ENCODE measurements around the gene SDHB.

SDHB gene

DNA sequence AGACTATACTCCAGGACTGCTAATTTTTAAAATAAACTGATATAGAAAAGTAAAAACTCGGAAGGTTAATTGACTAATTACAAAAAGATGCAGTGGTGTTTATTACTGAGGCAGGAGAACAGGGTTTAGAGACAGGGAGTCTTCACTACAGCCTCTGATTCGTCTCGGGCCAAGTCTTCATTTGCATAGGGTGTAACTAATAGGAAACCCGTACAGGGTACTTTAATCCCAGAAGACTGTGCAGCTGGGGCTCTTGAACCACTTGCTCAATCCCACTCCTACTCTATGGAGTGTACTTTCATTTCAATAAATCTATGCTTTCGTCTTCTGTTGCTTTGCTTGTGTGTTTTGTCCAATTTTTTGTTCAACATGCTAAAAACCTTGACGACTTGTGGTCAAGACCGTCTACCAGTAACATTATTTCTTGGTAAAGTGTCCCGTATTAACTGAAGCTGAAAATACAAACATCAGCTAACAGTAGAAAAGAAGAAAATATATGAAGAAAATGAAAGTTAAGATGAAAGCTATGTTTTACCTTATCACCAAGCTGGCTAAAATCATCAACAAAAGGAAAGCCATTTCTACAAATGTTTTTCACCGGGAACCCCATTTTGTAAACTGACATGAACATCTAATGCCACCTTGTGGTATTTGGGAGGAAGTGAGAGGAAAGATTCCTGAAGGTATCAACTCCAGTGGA lies 8.0 kb downstream of the SDHB start:
- DNase-seq (ENCODE audit: low spot score), result peak; percentile 60

DNA sequence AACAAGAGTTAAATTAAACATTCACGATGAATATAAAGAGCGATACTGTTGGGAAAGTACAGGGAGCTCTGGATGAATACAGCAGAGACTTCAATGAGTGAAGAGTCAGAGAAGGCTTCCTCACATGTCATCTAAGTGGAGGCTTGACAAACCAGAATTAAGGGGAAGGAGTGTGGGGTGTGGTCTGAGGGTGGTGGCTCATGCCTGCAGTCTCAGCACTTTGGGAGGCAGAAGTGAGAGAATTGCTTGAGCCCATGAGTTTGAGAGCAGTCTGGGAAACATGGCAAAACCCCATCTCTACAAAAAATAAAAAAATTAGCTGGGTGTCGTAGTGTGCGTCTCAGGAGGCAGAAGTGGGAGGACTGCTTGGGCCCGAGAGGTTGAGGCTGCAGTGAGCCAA lies 8.7 kb downstream of the SDHB start:
- peak; percentile 54 for DNase-seq (ENCODE audit: low spot score)

DNA sequence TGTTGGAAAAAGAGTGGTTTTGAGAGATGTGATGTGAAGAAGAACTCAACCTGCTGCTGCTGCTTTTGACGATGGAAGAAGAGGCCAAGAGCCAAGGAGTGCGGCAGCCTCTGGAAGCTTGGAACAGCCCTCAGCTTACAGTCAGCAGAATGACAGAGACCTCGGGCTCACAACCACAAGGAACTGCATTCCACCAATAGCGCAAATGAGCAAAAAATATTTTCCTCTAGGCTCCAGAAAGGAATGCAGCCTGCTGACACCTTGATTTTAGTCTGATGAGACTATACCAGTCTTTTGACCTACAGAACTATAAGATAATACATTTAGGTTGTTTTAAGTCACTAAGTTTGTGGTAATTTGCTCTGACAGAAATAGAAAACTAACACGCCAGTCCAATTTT lies 10.2 kb downstream of the SDHB start:
- DNase-seq (ENCODE audit: low spot score), result no peak

DNA sequence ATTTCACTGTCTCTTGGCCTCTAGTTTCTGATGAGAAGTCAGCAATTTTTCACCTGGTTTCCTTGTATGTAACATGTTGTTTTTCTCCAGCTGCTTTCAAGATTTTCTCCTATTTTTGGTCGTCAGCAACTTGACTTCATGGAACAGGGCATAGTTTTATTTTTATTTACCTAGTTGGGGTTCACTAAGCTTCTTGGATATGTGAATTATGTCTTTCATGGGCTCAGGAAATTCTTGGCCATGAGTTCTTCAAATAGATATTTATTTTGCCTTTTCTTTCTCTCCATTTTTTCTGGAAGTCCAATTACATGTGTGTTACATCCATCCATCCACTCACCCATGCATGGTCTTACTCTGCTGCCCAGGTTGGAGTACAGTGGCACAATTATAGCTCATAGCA lies 13.7 kb downstream of the SDHB start:
- no peak for DNase-seq (ENCODE audit: low spot score)

DNA sequence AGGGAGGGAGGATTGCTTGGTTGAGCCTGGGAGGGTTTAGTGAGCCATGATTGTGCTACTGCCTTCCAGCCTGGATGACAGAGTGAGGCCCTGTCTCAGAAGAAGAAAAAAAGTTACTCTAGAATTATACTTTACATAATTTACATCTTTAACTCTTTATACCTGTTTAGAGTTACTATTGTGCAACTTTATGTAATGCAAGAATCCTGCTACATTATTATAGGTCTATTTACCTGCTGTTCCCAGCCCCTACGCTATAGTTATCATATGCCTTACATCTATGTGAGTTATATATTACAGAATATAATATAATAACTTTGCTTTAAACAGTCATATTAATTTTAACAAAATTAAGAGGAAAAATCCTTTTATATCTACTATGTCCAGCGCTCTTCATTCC lies 14.3 kb downstream of the SDHB start:
- DNase-seq (ENCODE audit: low spot score), result no peak

DNA sequence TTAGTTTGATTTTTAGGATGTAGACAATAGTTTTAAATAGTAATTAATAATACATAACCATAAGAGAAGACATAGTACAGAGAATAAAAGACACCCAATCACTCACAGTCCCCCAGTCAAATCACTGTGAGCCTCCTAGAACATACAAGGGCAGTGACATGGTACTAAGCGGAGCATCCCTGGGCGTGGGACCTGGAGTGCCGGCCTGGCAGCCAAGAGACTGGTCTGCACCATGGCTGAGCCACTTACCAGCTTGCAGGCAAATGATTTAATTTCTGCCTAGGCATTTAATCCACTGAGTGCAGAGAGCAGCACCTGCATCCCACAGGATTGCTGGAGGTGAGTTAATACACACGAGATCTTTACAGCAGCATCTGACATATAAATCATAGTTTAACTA lies 20.4 kb downstream of the SDHB start:
- DNase-seq (ENCODE audit: low spot score), result no peak

DNA sequence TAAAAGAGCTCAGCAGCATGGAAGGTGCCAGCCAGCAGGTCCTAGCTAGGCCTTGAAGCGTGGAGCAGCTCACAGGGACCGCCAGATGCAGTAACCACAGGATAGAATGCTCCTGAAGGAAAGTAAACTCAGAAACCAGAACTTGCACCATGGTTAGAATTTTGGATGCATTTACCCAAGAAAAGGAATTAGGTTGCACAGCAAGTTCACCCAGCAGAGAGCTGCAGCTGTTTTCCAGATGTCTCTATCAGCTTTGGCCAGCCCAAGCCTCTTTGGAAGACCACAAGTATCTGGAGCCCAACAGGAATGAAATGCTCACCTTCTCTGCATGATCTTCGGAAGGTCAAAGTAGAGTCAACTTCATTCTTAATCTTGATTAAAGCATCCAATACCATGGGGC lies 21.1 kb downstream of the SDHB start:
- no peak for DNase-seq (ENCODE audit: low spot score)

DNA sequence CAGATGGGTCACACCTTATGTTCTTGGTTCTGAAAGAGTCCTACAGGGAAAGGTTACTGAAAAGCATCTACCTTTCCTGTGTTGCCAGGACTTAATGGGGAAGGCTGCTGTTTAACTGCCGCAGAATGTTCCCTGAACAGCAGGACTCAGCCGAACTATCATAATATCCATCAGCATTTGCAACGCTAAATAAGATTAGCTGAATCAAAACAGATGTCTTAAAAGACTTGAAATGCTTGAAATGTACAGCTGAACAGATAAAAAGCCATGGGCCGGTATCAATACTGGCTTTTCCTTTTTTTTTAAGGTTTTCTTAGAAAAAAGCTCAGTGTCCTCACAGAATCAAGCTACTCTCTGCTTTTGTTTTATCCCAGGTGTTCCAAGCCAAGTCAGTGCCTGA lies 22.4 kb downstream of the SDHB start:
- no peak for DNase-seq (ENCODE audit: low spot score)

DNA sequence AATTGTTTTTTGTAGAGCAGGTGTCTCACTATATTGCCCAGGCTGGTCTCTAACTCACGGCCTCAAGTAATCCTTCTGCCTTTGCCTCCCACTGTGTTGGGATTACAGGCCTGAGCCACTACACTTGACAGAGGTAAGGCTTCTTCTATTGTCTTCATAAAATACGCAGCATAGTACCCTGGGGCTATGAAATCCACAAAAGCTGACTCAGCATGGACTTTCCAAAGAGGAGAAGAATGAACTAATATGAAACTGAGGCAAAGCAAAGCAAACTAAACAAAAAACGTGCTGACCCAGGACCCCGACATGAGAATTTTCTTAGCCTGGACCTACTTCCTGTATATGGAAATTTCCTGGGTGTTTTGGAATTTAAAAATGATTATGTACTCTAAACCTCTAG lies 23.6 kb downstream of the SDHB start:
- no peak for DNase-seq (ENCODE audit: low spot score)

DNA sequence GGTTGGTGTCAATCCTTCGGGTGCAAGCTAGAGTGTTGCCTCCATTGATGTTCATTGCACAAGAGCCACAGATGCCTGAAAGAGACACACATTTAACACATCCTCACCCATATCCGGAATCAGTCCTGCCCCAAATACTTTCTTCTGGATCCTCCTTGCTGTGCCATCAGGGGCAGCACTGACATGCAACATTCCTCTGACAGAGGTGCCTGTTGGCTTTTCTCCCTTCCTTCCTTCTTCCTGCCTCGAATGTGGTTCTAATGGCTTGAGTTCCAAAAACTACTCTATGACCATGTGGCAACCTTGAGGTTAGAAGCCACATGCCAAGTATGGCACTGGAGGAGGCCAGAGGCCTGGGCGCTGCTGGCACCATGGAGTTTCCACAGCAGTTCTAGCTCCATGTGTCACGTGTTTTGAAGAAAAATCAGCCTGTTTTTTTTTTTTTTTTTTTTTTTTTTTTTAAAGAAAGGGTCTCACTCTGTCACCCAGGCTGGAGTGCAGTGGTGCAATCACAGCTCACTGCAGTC lies 25.1 kb downstream of the SDHB start:
- no peak for DNase-seq (ENCODE audit: low spot score)

DNA sequence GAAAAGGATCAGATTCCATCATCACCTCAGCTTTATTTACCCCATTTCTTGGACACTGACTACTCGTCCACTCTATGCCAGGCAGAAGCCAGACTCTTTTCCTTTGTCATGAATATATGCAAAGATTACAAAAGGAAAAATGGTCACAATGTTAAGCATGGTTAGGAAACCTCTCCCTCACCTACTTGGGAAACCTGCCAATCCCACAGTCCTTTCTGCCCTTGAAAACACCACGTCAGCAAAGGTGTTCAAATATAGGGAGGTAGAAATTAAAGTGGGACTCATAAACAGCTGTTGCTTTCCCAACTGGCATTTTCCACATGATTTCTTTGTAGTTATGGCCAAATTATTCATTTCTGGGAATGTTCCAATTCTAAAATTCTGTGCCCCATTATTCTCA lies 25.9 kb downstream of the SDHB start:
- no peak for DNase-seq (ENCODE audit: low spot score)

DNA sequence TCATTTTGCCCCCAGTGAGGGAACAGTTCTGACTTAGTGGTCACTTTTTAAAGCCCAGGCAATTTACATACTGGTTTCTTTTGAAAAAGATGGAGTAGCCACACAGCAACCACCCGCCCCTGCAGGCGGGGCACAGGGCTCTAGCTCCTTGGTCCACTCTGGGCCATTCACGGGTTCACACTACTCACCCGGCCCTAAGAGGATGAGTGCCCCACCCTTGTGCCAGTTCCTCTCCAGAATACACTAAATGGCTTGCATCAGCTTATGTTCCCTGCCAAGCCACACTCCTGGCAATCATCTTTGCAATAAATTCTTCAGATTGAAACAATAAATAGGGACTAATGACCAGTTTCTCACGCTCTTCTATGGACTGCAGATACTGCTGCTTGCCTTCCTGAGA lies 26.4 kb downstream of the SDHB start:
- DNase-seq (ENCODE audit: low spot score), result no peak

DNA sequence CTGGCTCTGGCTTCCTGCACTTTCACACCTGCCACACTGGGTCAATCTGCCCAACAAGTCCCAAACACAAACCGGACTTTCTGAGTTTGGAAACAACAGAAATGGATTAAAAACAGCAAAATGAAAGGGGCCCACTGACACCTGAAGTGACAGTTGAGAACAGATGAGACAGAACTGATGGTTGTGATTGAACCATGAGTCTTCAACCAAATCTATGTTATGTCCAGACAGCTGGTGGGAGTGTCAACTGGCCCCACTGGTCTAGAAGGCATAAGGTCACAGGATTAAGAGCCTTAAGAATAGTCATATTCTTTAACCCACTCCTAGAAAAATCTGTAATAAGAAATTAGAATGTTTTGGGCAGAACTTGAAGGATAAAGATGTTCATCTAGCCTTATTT lies 29.1 kb downstream of the SDHB start:
- no peak for DNase-seq (ENCODE audit: low spot score)

DNA sequence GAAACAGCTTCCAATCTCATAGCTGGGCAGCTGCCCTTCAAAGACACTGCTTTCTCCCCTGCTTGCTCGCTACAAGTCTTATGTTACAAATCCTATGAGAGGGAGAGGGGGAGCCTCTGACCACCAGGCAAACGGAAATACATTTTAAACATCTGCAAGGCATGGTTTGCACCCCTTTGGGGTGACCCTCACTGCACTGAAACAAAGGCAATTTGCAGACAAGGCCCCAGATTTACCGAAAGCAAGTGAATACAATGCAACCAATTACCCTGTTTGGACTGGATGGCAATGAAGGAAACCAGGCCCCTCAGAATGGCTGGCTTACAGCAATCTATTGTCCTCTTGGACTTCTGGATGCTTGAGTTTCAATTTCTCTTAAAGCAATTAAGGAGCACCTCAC lies 30.3 kb downstream of the SDHB start:
- no peak for DNase-seq (ENCODE audit: low spot score)

DNA sequence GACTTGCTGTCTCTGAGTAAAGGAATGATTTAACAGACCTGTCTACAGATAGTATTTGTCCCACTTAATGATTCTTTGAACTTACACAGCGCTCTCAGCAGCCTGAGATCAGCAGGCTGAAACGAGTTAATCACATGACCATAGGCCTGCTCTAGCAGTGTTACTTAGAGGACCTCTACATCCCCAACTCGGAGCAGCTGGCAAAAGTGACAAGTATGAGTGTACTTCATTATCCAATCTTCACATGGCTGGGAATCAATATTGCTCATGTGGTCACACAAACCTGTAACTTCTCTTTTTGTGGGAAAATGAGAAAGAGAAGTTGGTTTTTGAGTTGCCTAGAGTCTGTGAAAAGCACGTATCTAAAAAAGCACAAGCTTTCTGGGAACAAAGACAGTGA lies 30.7 kb downstream of the SDHB start:
- DNase-seq (ENCODE audit: low spot score), result no peak

DNA sequence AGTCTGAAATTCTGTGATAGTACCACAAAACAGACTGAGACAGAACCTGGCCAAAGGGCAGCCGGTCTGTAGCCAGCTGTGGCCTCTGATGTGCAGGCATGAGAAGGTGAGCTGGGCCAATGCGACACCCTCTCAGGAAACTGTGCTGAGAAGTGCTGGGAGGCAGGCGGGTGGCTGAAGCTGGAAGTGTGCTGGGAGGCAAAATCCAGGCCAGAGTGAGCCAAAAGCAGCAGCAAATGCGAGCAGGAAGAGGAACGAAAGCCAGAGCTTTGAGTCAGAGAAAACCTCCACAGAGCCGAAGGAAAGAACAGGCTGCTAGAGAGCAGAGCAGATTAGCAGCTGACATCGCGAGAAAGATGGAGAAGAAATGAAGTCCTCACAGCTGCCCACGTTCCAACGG lies 31.9 kb downstream of the SDHB start:
- peak; percentile 29 for DNase-seq (ENCODE audit: low spot score)

DNA sequence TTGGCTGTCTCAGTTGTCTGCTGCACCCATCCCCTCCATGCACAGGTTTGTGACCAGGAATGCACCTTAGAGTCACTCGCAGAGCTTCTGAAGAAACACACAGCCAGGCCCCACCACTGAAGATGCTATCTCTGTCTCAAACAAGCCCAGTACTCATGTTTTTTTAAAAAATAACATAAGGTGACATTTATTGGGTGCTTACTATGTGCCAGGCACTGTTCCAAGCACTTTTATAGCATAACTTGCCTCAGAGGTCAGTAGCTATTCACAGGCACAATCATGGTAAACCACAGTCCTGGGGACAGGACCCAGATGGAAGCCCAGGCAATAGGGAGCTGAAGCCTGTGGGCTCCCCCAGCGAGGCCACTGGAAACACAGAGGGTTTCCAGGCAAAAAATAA lies 33.3 kb downstream of the SDHB start:
- no peak for DNase-seq (ENCODE audit: low spot score)

DNA sequence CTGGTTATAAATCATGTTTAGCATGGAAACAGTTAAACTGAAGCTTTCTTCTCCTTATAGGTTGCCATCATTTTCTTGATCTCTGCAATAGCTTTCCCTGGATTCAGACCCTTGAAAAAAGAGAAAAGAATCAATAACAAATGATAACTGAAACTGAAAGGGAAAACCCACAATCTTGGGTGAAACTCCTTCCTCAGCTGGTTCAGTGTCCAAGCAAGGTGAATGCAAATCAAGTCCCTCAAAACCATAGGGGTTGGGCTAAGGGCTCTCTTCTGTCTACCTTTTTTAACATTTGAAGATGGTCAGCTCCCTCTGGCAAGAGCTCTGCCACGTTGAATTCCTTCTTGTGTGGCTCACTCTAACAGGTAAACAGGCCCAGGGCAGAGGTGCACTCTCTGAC lies 35.0 kb downstream of the SDHB start:
- DNase-seq (ENCODE audit: low spot score), result no peak

DNA sequence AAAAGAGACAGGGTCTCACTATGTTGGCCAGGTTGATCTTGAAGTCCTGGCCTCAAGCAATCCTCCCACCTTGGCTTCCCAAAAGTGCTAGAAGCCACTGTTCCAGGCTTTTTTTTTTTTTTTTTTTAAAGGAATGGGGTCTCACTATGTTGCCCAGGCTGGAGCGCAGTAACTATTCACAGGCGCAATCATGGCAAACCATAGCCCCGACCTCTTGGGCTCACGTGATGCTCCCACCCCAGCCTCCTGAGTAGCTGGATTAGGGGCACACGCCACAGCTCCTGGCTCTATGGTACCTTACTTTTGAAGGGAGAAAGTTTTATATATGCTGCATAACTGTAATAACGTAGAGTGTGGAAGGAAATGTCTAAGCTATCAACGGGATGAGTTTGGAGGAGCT lies 36.4 kb downstream of the SDHB start:
- no peak for DNase-seq (ENCODE audit: low spot score)

DNA sequence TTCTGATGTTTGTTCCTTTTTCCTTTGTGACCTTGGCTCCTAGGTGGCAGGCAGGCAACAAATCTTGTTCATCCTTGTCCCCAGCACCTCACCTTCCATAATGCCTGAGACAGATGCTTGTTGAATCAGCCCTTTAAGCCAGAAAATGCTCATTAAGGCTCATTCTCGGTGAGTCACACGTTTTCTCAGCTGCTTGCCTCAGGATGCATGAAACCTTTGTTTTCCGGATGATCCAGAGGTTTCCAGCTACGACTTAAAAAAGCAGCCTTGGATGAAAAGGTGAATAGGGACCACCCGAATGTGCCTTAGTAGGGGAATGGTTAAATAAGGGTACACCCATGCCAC lies 37.5 kb downstream of the SDHB start:
- no peak for DNase-seq (ENCODE audit: low spot score)

DNA sequence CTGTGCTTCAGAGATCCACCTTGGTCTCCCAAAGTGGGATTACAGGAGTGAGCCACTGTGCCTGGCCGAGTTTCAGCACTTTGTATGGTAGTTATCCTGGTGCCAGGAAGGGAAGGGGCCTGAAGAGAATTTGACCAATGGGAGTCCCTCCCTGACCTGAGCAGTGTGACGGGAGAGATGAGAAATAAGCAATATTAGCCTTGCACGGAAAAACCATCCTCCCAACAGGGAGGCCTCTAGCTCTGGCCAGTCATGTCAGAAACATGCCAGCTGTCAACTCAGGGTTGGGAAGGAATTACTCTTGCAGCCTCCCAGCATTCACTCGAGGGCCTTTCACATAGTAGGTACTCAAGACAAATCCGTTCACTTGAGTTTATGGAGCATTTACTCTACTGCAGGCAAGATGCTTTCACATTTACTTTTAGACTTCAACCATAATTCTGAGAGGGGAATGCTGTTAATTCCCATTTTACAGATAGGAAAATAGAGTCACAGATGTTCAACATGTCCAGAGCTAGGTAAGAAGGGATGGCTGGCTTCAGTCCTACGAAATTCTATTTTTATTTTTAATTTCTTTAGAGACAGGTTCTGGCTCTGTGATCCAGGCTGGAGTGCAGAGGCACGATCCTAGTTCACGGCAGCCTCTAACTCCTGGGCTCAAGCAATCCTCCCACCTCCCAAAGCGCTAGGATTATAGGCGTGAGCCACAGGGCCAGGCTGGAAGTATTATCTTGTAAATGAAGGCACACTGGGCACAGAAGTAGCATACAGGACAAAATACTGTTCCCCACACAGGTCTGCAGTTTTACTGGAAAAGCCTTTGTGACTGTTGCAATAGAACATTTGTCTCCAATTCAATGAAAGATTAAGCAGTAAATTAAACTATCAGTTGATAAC lies 38.9 kb downstream of the SDHB start:
- no peak for DNase-seq (ENCODE audit: low spot score)

DNA sequence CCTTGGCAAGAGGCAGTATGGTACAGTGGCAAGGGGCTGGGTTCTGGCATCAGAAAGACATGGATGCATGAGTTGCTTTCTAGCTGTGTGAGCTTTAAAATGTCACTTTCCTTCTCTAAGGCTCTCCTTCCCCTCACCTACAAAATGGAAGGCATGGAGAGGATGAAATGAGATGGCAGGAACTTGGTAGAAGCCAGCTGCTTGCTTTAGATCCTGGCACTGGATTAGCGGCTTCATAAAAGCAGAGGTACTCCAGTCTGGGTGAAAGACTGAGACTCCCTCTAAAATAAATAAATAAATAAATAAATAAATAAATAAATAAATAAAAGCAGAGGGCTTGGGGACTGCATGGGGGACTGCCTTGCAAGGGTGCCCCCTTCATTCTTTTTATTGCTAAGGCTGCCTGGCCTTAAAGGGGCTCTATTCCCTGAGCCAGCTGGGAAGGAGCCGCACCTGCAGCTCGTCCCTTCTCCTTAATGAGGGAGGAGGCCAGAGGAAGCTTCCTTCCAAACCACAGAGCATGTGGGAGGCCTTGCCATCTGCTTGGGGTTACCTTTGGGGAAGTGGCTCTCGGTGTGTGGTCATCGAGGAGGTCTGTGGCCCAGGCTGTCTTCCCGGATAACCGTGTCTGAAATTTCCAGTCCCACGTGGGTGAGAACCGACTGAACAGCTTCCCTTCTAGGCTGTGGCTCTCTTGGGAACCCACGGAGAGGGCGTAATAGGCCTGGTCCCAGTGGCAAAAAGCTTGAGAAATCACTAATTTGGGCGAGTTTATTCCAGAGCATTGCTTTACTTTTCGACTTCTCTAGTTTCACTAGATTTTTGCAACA lies 40.1 kb downstream of the SDHB start:
- peak; percentile 50 for DNase-seq (ENCODE audit: low spot score)
